Endothelial cell of umbilical vein (primary cell): ENCODE data around the gene LCNL1. TPM values are rescaled to one million over a fixed set of nuclear protein-coding genes. Genes with fewer than 3 reads are reported as not detected.

Source experiments
- BruUV-seq: library from RNA; stranded (reverse); fragments of 400-500 nt; replicated peaks from 2 replicates; lab custom pipeline; 2021; lab: Mats Ljungman, UMichigan
- CTCF ChIA-PET: fragments of 300-600, 350-600 bp; sonication (Branson Sonifier 250); formaldehyde crosslinking; loops from one replicate; lab custom pipeline; 2021; ENCODE audit warnings: antibody characterized with exemption, inconsistent platforms; lab: Charles Lee
- POLR2A ChIA-PET: fragments of 300-600, 350-600 bp; sonication (Branson Sonifier 250); formaldehyde crosslinking; loops from one replicate; lab custom pipeline; 2021; ENCODE audit warnings: antibody characterized with exemption, inconsistent platforms; lab: Charles Lee
- DNase-seq: peaks from one replicate; pipeline ENCODE4 v3.0.0-alpha.2; 2011; ENCODE audit warnings: low read depth, low spot score
- FAIRE-seq: peaks from 2 replicates; lab custom pipeline; 2011; peaks lifted over from hg19 to GRCh38; lab: Jason Lieb, UNC
- H2AFZ ChIP-seq: 2 replicates; pipeline ENCODE4 v1.6.0; 2012; ENCODE audit warnings: low read depth, low read length, control low read depth, inconsistent platforms
- H3K27ac ChIP-seq: 2 replicates; pipeline ENCODE4 v1.5.1; 2011; ENCODE audit warnings: low read depth, mild to moderate bottlenecking, control low read depth, low read length, moderate library complexity; ENCODE audit not compliant: insufficient read depth
- H3K27me3 ChIP-seq, 2 experiments: 2 replicates each; pipeline versions ENCODE4 v1.6.0 to v1.6.1; 2011; ENCODE audit warnings: low read length in 2 of 2, mixed read lengths in 1 of 2; ENCODE audit not compliant: control insufficient read depth in 2 of 2, insufficient read depth in 2 of 2
- H3K36me3 ChIP-seq, 2 experiments: 2 replicates in 1 of 2; 3 replicates in 1 of 2; pipeline ENCODE4 v1.5.1; 2011; ENCODE audit warnings: low read length in 2 of 2, mild to moderate bottlenecking in 1 of 2, moderate library complexity in 1 of 2; ENCODE audit not compliant: control insufficient read depth in 2 of 2, insufficient read depth in 2 of 2; ENCODE audit errors: extremely low read depth in 1 of 2
- H3K4me1 ChIP-seq: 3 replicates; pipeline ENCODE4 v1.5.1; 2011; ENCODE audit warnings: mild to moderate bottlenecking, low read length; ENCODE audit not compliant: control insufficient read depth, insufficient read depth; ENCODE audit errors: extremely low read depth
- H3K4me2 ChIP-seq: 2 replicates; pipeline ENCODE4 v1.6.1; 2011; ENCODE audit warnings: low read length, control low read depth, mixed read lengths; ENCODE audit not compliant: insufficient read depth
- H3K4me3 ChIP-seq, 3 experiments: fragments of 200-600 bp in 1 of 3; sonication (generic), shearing (Covaris generic) in 1 of 3; replicated peaks in 1 of 3; 2 replicates each; pipeline ENCODE4 v1.5.1; 2011 to 2016; ENCODE audit warnings: control low read depth in 3 of 3, low read length in 3 of 3, mild to moderate bottlenecking in 2 of 3, inconsistent platforms in 1 of 3, low read depth in 1 of 3, moderate library complexity in 1 of 3; ENCODE audit not compliant: insufficient read depth in 1 of 3
- H3K79me2 ChIP-seq: 2 replicates; pipeline ENCODE4 v1.6.0; 2012; ENCODE audit warnings: low read length, inconsistent platforms; ENCODE audit not compliant: control insufficient read depth, insufficient read depth
- H3K9ac ChIP-seq: replicated peaks from 2 replicates; pipeline ENCODE3; 2011; ENCODE audit warnings: low read length, control low read depth; ENCODE audit not compliant: insufficient read depth; ENCODE audit errors: extremely low read depth
- H3K9me1 ChIP-seq: replicated peaks from 3 replicates; pipeline ENCODE4 v1.6.0; 2011; ENCODE audit warnings: mild to moderate bottlenecking, low read length; ENCODE audit not compliant: control insufficient read depth, insufficient read depth; ENCODE audit errors: extremely low read depth
- H3K9me3 ChIP-seq: replicated peaks from 2 replicates; pipeline ENCODE4 v1.5.1; 2012; ENCODE audit warnings: low read length, inconsistent platforms; ENCODE audit not compliant: control insufficient read depth, insufficient read depth
- H4K20me1 ChIP-seq: replicated peaks from 2 replicates; pipeline ENCODE3; 2011; ENCODE audit warnings: mild to moderate bottlenecking, low read length; ENCODE audit not compliant: control insufficient read depth, insufficient read depth; ENCODE audit errors: extremely low read depth
- CTCF ChIP-seq, 2 donors: IDR thresholded peaks; 1 replicate in 1 of 2; 2 replicates in 1 of 2; pipeline ENCODE4 v1.5.1; 2011; ENCODE audit warnings: low read length in 2 of 2, mild to moderate bottlenecking in 2 of 2, moderate library complexity in 2 of 2, control low read depth in 1 of 2, inconsistent platforms in 1 of 2, low read depth in 1 of 2; ENCODE audit not compliant: insufficient read depth in 1 of 2; ENCODE audit errors: extremely low read depth in 1 of 2
- EZH2 ChIP-seq: IDR thresholded peaks from 2 replicates; pipeline ENCODE4 v1.6.1; 2012; ENCODE audit warnings: borderline replicate concordance, low read depth, mild to moderate bottlenecking, moderate library complexity, low read length, inconsistent platforms; ENCODE audit not compliant: severe bottlenecking
- FOS ChIP-seq: IDR thresholded peaks from 2 replicates; pipeline ENCODE4 v1.6.1; 2011; ENCODE audit warnings: mild to moderate bottlenecking, low read length, moderate library complexity, borderline replicate concordance; ENCODE audit not compliant: insufficient read depth
- GATA2 ChIP-seq: IDR thresholded peaks from 2 replicates; pipeline ENCODE4 v1.7.0; 2011; ENCODE audit warnings: low read depth, mild to moderate bottlenecking, moderate library complexity, mixed read lengths, low read length; ENCODE audit not compliant: insufficient read length, insufficient read depth
- JUN ChIP-seq: IDR thresholded peaks from 2 replicates; pipeline ENCODE4 v1.6.1; 2011; ENCODE audit warnings: borderline replicate concordance, low read depth; ENCODE audit not compliant: insufficient read length, insufficient read depth
- MYC ChIP-seq: IDR thresholded peaks from one replicate; pipeline ENCODE4 v1.6.1; 2011; ENCODE audit warnings: mild to moderate bottlenecking, low read depth, low read length
- POLR2A ChIP-seq: IDR thresholded peaks from 2 replicates; pipeline ENCODE4 v1.6.1; 2012; ENCODE audit warnings: low read depth, mild to moderate bottlenecking, control low read depth, low read length
- POLR2AphosphoS5 ChIP-seq: IDR thresholded peaks from 2 replicates; pipeline ENCODE4 v1.6.1; 2012; ENCODE audit warnings: low read depth, mild to moderate bottlenecking, control low read depth, low read length, moderate library complexity; ENCODE audit not compliant: insufficient read depth
- dilution Hi-C: fragments of 300-500 bp; cut with MboI; formaldehyde crosslinking; loops from one replicate; pipeline ENCODE4 v1.15.0; 2019; ENCODE audit warnings: low sequenced_read_pairs; ENCODE audit not compliant: extremely low pct_ligation_motif_present
- intact Hi-C: fragments of 100-400 bp; cut with micrococcal nuclease; formaldehyde crosslinking; loops from one replicate; pipeline ENCODE4 v1.10.0; 2022
- polyA plus RNA-seq, 4 experiments: library from polyadenylated mRNA; depleted of rRNA in 3 of 4; stranded (reverse) in 3 of 4; unstranded in 1 of 4; fragments of >200 nt; gene quantifications; 2 replicates each; pipeline versions ENCODE4 v1.2.1 to v1.2.3, GENCODE V29; 2011 to 2012; ENCODE audit warnings: missing spikeins in 1 of 4
- total RNA-seq: library from RNA; stranded (reverse); gene quantifications from 2 replicates; pipeline ENCODE4 v1.2.3, GENCODE V29; 2021
- TF ChIP-seq, protein P1 (sequence below): IDR thresholded peaks from 2 replicates; pipeline ENCODE4 v1.6.1; 2011; ENCODE audit not compliant: insufficient read depth, insufficient read length

LCNL1 gene
- total and polyA plus RNA-seq, 2 donors (not counting 3 experiments of a cell fraction or from before 2014, with no cell fraction given): not detected

GRCh38 chr9:136970361-136970760, 12.4 kb upstream of the LCNL1 start:
- Histone ChIP-seq H3K27ac (no peak overlapping the region), H4K20me1 (no peaks in the 10 kb centered on the region), H3K9me1 (no peaks in the 10 kb centered on the region), H3K9ac (no peak overlapping the region), H3K4me2 (no peak overlapping the region), H3K79me2 (no peaks in the 10 kb centered on the region), H2AFZ (no peak overlapping the region), H3K36me3 (no peaks in the 10 kb centered on the region), H3K9me3 (no peaks in the 10 kb centered on the region), H3K4me1 (no peaks in the 10 kb centered on the region), H3K27me3 (no peaks in the 10 kb centered on the region), H3K4me3 (no peak overlapping the region)
- TF ChIP-seq CTCF (IDR thresholded peaks at IDR 0.05; ENCODE audit: extremely low read depth in 1 of 2, insufficient read depth in 1 of 2, low read depth in 1 of 2, low read length in 2 of 2) (no peak), POLR2A (no peak), POLR2AphosphoS5 (no peak), JUN (no peak), FOS (no peak), EZH2 (no peak), MYC (no peak), GATA2 (no peak)
- TF ChIP-seq, protein P1, sequence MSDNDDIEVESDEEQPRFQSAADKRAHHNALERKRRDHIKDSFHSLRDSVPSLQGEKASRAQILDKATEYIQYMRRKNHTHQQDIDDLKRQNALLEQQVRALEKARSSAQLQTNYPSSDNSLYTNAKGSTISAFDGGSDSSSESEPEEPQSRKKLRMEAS: no peak
- DNase-seq (no peak), FAIRE-seq (no peak)
- dilution Hi-C loops: no loop called here
- no TSS peak for BruUV-seq
- intact Hi-C loops: no loop called here
- CTCF ChIA-PET: interaction anchor here (1.3 kb wide), 1 partner anchor 59 kb away, joined by 3 read pairs; no protein-coding TSS in a partner anchor
- POLR2A ChIA-PET: no interaction called here
